ENCODE measurements around the gene CCDC85C. TPM values are rescaled to one million over a fixed set of nuclear protein-coding genes. Genes with fewer than 3 reads are reported as not detected.

The CCDC85C gene
- total RNA-seq, 1 experiment from 2014 or later, result 42.3 TPM

DNA sequence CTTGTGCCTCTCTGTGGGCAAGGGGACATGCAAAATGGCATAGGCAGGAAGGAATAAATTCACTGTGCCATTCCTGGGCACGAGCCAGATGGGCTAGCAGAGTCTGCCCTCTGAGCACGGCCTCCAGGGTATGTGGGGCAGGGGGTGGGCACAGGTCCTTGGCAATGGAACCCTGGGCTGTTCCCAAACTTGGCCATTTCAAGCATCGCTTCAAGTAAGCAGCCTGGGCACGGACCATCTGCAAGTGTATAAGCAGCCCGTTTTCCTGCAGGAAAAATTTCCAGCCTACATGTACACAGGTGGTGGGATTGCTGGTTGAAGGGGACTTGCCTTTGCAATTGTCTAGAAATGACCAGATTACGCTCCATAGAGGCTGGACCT, 40.3 kb downstream of the CCDC85C start:
- peaks cover 43 to 48% of the 10 kb centered on the region in 2 experiments for H3K4me1 ChIP-seq (ENCODE audit: control insufficient read depth in 1 of 2, insufficient read depth in 2 of 2, low read length in 2 of 2)
- no peaks in the 10 kb centered on the region for H3K27me3 ChIP-seq (ENCODE audit: insufficient read depth, low read length)
- intact Hi-C loops (cut with micrococcal nuclease), result no loop called here
- no peaks in the 10 kb centered on the region for H3K9me3 ChIP-seq (ENCODE audit: control insufficient read depth in 1 of 2, insufficient read depth in 1 of 2, low read depth in 1 of 2, low read length in 2 of 2)
- DNase-seq (ENCODE audit: low read depth, low spot score) (no peak), ATAC-seq (no peak)
- no peaks in the 10 kb centered on the region for H3K9me2 ChIP-seq (ENCODE audit: insufficient read depth)
- no peak overlapping the region for H3K27ac ChIP-seq (ENCODE audit: low read depth, low read length)
- no TSS peak for BruUV-seq (replicated peaks)
- ChIA-PET CTCF (no interaction called here), RAD21 (ENCODE audit: low non-redundant PET in 1 of 2, low total read pairs in 2 of 2, uncharacterized antibody in 2 of 2, unreplicated experiment in 2 of 2) (no interaction called here), POLR2A (no interaction called here)
- H3K4me2 ChIP-seq (ENCODE audit: low read length), result no peak overlapping the region
- no peak overlapping the region for H3K4me3 ChIP-seq (replicated peaks in 1 of 2; ENCODE audit: low read depth in 1 of 2, low read length in 2 of 2)
- H3K9ac ChIP-seq (ENCODE audit: low read length), result no peak overlapping the region
- no peaks in the 10 kb centered on the region for H4K20me1 ChIP-seq (ENCODE audit: insufficient read depth)
- H2AFZ ChIP-seq (ENCODE audit: low read depth, low read length, poor library complexity, severe bottlenecking), result no peak overlapping the region
- H3K36me3 ChIP-seq (ENCODE audit: control insufficient read depth in 1 of 2, insufficient read depth in 2 of 2, low read length in 2 of 2), result no peaks in the 10 kb centered on the region
- peaks cover 39% of the 10 kb centered on the region; the same call in 1 of the 2 replicates for H3K79me2 ChIP-seq (ENCODE audit: insufficient read depth, low read length)
- no peak for TF ChIP-seq SRF (IDR thresholded peaks at IDR 0.05; ENCODE audit: low read depth)
- no peak for TF ChIP-seq EZH2 (IDR thresholded peaks at IDR 0.05)
- TF ChIP-seq RAD21 (IDR thresholded peaks at IDR 0.05; ENCODE audit: low read depth), result no peak
- TF ChIP-seq SIN3A (IDR thresholded peaks at IDR 0.05; ENCODE audit: low read depth), result no peak
- TF ChIP-seq, protein P1, sequence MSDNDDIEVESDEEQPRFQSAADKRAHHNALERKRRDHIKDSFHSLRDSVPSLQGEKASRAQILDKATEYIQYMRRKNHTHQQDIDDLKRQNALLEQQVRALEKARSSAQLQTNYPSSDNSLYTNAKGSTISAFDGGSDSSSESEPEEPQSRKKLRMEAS (IDR thresholded peaks at IDR 0.05), result no peak
- no peak for TF ChIP-seq ZNF274 (IDR thresholded peaks at IDR 0.05; ENCODE audit: low read depth, low read length)
- TF ChIP-seq EZH2phosphoT487 (IDR thresholded peaks at IDR 0.05; ENCODE audit: borderline replicate concordance), result no peak
- TF ChIP-seq, protein P2, sequence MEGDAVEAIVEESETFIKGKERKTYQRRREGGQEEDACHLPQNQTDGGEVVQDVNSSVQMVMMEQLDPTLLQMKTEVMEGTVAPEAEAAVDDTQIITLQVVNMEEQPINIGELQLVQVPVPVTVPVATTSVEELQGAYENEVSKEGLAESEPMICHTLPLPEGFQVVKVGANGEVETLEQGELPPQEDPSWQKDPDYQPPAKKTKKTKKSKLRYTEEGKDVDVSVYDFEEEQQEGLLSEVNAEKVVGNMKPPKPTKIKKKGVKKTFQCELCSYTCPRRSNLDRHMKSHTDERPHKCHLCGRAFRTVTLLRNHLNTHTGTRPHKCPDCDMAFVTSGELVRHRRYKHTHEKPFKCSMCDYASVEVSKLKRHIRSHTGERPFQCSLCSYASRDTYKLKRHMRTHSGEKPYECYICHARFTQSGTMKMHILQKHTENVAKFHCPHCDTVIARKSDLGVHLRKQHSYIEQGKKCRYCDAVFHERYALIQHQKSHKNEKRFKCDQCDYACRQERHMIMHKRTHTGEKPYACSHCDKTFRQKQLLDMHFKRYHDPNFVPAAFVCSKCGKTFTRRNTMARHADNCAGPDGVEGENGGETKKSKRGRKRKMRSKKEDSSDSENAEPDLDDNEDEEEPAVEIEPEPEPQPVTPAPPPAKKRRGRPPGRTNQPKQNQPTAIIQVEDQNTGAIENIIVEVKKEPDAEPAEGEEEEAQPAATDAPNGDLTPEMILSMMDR (IDR thresholded peaks at IDR 0.05 in 2 of 3, conservative IDR thresholded peaks at IDR 0.05 in 1 of 3; ENCODE audit: borderline replicate concordance in 1 of 3, insufficient read depth in 1 of 3, low read depth in 2 of 3, low read length in 2 of 3), result no peak

All from HCT116 (cell line).